Osteoblast (primary cell): ENCODE data around the gene SLC24A3. TPM values are rescaled to one million over a fixed set of nuclear protein-coding genes. Genes with fewer than 3 reads are reported as not detected.
A peak's percentile ranks its signal among the peaks of the same experiment; 100 is the strongest.

Source experiments
- DNase-seq: peaks from one replicate; pipeline ENCODE4 v3.0.0; 2011; ENCODE audit warnings: low spot score, mixed read lengths; ENCODE audit not compliant: insufficient read length; ENCODE audit errors: missing footprints
- H2AFZ ChIP-seq: 2 replicates; pipeline ENCODE4 v1.6.0; 2011; ENCODE audit warnings: mild to moderate bottlenecking, low read length
- H3K27ac ChIP-seq: 2 replicates; pipeline ENCODE4 v1.5.1; 2011; ENCODE audit warnings: mild to moderate bottlenecking, low read depth, low read length, moderate library complexity
- H3K27me3 ChIP-seq: 2 replicates; pipeline ENCODE4 v1.6.0; 2012; ENCODE audit warnings: mild to moderate bottlenecking, control low read depth, inconsistent platforms, low read length, moderate library complexity; ENCODE audit not compliant: insufficient read depth
- H3K36me3 ChIP-seq: 2 replicates; pipeline ENCODE4 v1.5.1; 2011; ENCODE audit warnings: mild to moderate bottlenecking, low read length, control low read depth, moderate library complexity; ENCODE audit not compliant: insufficient read depth
- H3K4me1 ChIP-seq: 2 replicates; pipeline ENCODE4 v1.5.1; 2011; ENCODE audit warnings: mild to moderate bottlenecking, low read length, control low read depth, moderate library complexity; ENCODE audit not compliant: insufficient read depth
- H3K4me2 ChIP-seq: 2 replicates; pipeline ENCODE4 v1.6.0; 2011; ENCODE audit warnings: mild to moderate bottlenecking, low read length; ENCODE audit not compliant: insufficient read depth
- H3K4me3 ChIP-seq: fragments of 200-600 bp; sonication (generic); 3 replicates; pipeline ENCODE4 v1.5.1; 2012; ENCODE audit warnings: mild to moderate bottlenecking, low read length, inconsistent platforms; ENCODE audit not compliant: insufficient read depth
- H3K79me2 ChIP-seq: 2 replicates; pipeline ENCODE4 v1.6.0; 2012; ENCODE audit warnings: mild to moderate bottlenecking, low read length, control low read depth, inconsistent platforms; ENCODE audit not compliant: insufficient read depth
- H3K9me3 ChIP-seq: 2 replicates; pipeline ENCODE4 v1.5.1; 2011; ENCODE audit warnings: low read depth, low read length, control low read depth
- H4K20me1 ChIP-seq: 2 replicates; pipeline ENCODE4 v1.6.0; 2012; ENCODE audit warnings: mild to moderate bottlenecking, low read length, control low read depth; ENCODE audit not compliant: insufficient read depth
- CTCF ChIP-seq: IDR thresholded peaks from 2 replicates; pipeline ENCODE4 v1.5.1; 2011; ENCODE audit warnings: mild to moderate bottlenecking, low read depth, low read length, moderate library complexity; ENCODE audit errors: extremely low read depth
- total RNA-seq: library from RNA; depleted of rRNA; stranded (reverse); fragments of >200 nt; gene quantifications from 2 replicates; pipeline ENCODE4 v1.2.3, GENCODE V29; 2012

The SLC24A3 gene
- total RNA-seq, 1 donor, result 1.1 TPM

- DNase-seq, result no peak
- H3K36me3 ChIP-seq, result no peaks in the 10 kb centered on the region
- no peak overlapping the region for H3K4me2 ChIP-seq
- H3K27ac ChIP-seq, result no peak overlapping the region
- no peak overlapping the region for H3K4me3 ChIP-seq
- H3K79me2 ChIP-seq, result no peaks in the 10 kb centered on the region
- H4K20me1 ChIP-seq, result no peaks in the 10 kb centered on the region
- no peaks in the 10 kb centered on the region for H3K9me3 ChIP-seq
- no peaks in the 10 kb centered on the region for H3K27me3 ChIP-seq
- no peak overlapping the region for H2AFZ ChIP-seq
- no peaks in the 10 kb centered on the region for H3K4me1 ChIP-seq
- TF ChIP-seq CTCF, result no peak
These were observed 51.7 kb downstream of the SLC24A3 start for GRCh38 chr20:19264191-19264590.

- no peaks in the 10 kb centered on the region for H3K9me3 ChIP-seq
- no peak overlapping the region for H2AFZ ChIP-seq
- no peaks in the 10 kb centered on the region for H3K4me1 ChIP-seq
- TF ChIP-seq CTCF, result no peak
- H4K20me1 ChIP-seq, result no peaks in the 10 kb centered on the region
- peak; percentile 17 for DNase-seq
- no peaks in the 10 kb centered on the region for H3K79me2 ChIP-seq
- no peak overlapping the region for H3K4me3 ChIP-seq
- H3K36me3 ChIP-seq, result no peaks in the 10 kb centered on the region
- H3K4me2 ChIP-seq, result no peak overlapping the region
- H3K27ac ChIP-seq, result no peak overlapping the region
- H3K27me3 ChIP-seq, result no peaks in the 10 kb centered on the region
These were observed 53.4 kb downstream of the SLC24A3 start for GRCh38 chr20:19265646-19266374.

- Histone ChIP-seq H4K20me1 (no peaks in the 10 kb centered on the region), H3K9me3 (no peaks in the 10 kb centered on the region), H3K36me3 (no peaks in the 10 kb centered on the region), H3K4me2 (no peak overlapping the region), H3K79me2 (no peaks in the 10 kb centered on the region), H2AFZ (no peak overlapping the region), H3K27me3 (no peaks in the 10 kb centered on the region), H3K4me3 (no peak overlapping the region), H3K4me1 (no peaks in the 10 kb centered on the region), H3K27ac (no peak overlapping the region)
- no peak for TF ChIP-seq CTCF
- DNase-seq, result no peak
These were observed 56.0 kb downstream of the SLC24A3 start for GRCh38 chr20:19268426-19268825.

GRCh38 chr20:19269737-19270340 is 57.4 kb downstream of the SLC24A3 start:
- no peaks in the 10 kb centered on the region for H3K9me3 ChIP-seq
- H4K20me1 ChIP-seq, result no peaks in the 10 kb centered on the region
- H3K4me2 ChIP-seq, result no peak overlapping the region
- no peak overlapping the region for H3K27ac ChIP-seq
- DNase-seq, result peak; percentile 31
- H2AFZ ChIP-seq, result no peak overlapping the region
- no peaks in the 10 kb centered on the region for H3K4me1 ChIP-seq
- H3K36me3 ChIP-seq, result no peaks in the 10 kb centered on the region
- H3K79me2 ChIP-seq, result no peaks in the 10 kb centered on the region
- no peak overlapping the region for H3K4me3 ChIP-seq
- no peaks in the 10 kb centered on the region for H3K27me3 ChIP-seq
- TF ChIP-seq CTCF, result no peak
